WTC11 (cell line): ENCODE measurements around the gene ZNF436. TPM values are rescaled to one million over a fixed set of nuclear protein-coding genes. Genes with fewer than 3 reads are reported as not detected.

Experiments
- ATAC-seq: fragments of 200-7000 bp; cut with Tn5 transposase; 2 replicates; pipeline ENCODE4 v1.10.0; 2021; ENCODE audit warnings: mild to moderate bottlenecking, moderate library complexity
- CTCF ChIA-PET: fragments of 300-600 bp; sonication (Branson Sonifier 250); formaldehyde crosslinking; loops from one replicate; lab custom pipeline; 2021; ENCODE audit warnings: antibody characterized with exemption; lab: Charles Lee
- POLR2A ChIA-PET: fragments of 350-600 bp; sonication (Branson Sonifier 250); formaldehyde crosslinking; loops from one replicate; lab custom pipeline; 2021; ENCODE audit warnings: antibody characterized with exemption; lab: Charles Lee
- DNase-seq: peaks from one replicate; pipeline ENCODE4 v3.0.0; 2021; ENCODE audit warnings: low spot score
- H3K27ac Mint-ChIP-seq: 2 replicates; pipeline ENCODE4 v1.8.0; 2021; ENCODE audit warnings: mixed read lengths
- H3K27me3 Mint-ChIP-seq: 2 replicates; pipeline ENCODE4 v1.8.0; 2021; ENCODE audit warnings: low read depth, mild to moderate bottlenecking, moderate library complexity, mixed read lengths
- H3K36me3 Mint-ChIP-seq: 2 replicates; pipeline ENCODE4 v1.8.0; 2021; ENCODE audit warnings: mixed read lengths
- H3K4me1 Mint-ChIP-seq: 2 replicates; pipeline ENCODE4 v1.8.0; 2022; ENCODE audit warnings: mixed read lengths
- H3K4me3 Mint-ChIP-seq: 2 replicates; pipeline ENCODE4 v1.8.0; 2021; ENCODE audit warnings: mild to moderate bottlenecking, moderate library complexity, mixed read lengths
- H3K9me3 Mint-ChIP-seq: 2 replicates; pipeline ENCODE4 v1.8.0; 2021; ENCODE audit warnings: mixed read lengths
- AR ChIP-seq: fragments of 250-450 bp; sonication (Bioruptor Pico); IDR thresholded peaks from 2 replicates; pipeline ENCODE4 v1.9.0; 2021; ENCODE audit warnings: mild to moderate bottlenecking
- CREB1 ChIP-seq: sonication (generic); formaldehyde crosslinking; IDR thresholded peaks from 2 replicates; pipeline ENCODE4 v1.8.0; 2023; ENCODE audit warnings: mild to moderate bottlenecking, missing genetic modification reagents
- NFATC4 ChIP-seq: fragments of 250-450 bp; sonication (Bioruptor Pico); IDR thresholded peaks from 2 replicates; pipeline ENCODE4 v1.9.0; 2021; ENCODE audit warnings: mild to moderate bottlenecking
- NR2C2 ChIP-seq: sonication (generic); formaldehyde crosslinking; IDR thresholded peaks from 2 replicates; pipeline ENCODE4 v1.8.0; 2022; ENCODE audit warnings: mild to moderate bottlenecking, missing genetic modification reagents
- NR3C1 ChIP-seq: sonication (generic); formaldehyde crosslinking; conservative IDR thresholded peaks from 2 replicates; pipeline ENCODE4 v1.8.1; 2023; ENCODE audit warnings: low read depth, mild to moderate bottlenecking, missing genetic modification reagents
- OVOL2 ChIP-seq: fragments of 250-450 bp; sonication (Bioruptor Pico); IDR thresholded peaks from 2 replicates; pipeline ENCODE4 v1.9.0; 2021; ENCODE audit warnings: mild to moderate bottlenecking, borderline replicate concordance
- SOX15 ChIP-seq: fragments of 250-450 bp; sonication (Bioruptor Pico); IDR thresholded peaks from 2 replicates; pipeline ENCODE4 v1.9.0; 2021; ENCODE audit warnings: mild to moderate bottlenecking
- STAT6 ChIP-seq: sonication (generic); formaldehyde crosslinking; conservative IDR thresholded peaks from 2 replicates; pipeline ENCODE4 v1.8.1; 2023; ENCODE audit warnings: mild to moderate bottlenecking, low read depth, missing genetic modification reagents, moderate library complexity
- ZBTB21 ChIP-seq: sonication (generic); formaldehyde crosslinking; IDR thresholded peaks from 2 replicates; pipeline ENCODE4 v1.8.1; 2023; ENCODE audit warnings: mild to moderate bottlenecking, missing genetic modification reagents, borderline replicate concordance
- ZBTB43 ChIP-seq: sonication (generic); formaldehyde crosslinking; IDR thresholded peaks from 2 replicates; pipeline ENCODE4 v1.8.1; 2023; ENCODE audit warnings: mild to moderate bottlenecking, missing genetic modification reagents
- ZMAT4 ChIP-seq: fragments of 250-450 bp; sonication (Bioruptor Pico); IDR thresholded peaks from 2 replicates; pipeline ENCODE4 v1.9.0; 2021; ENCODE audit warnings: mild to moderate bottlenecking
- ZNF671 ChIP-seq: fragments of 250-450 bp; sonication (Bioruptor Pico); IDR thresholded peaks from 2 replicates; pipeline ENCODE4 v1.8.0; 2021; ENCODE audit warnings: mild to moderate bottlenecking
- total RNA-seq: library from RNA; stranded (reverse); gene quantifications from 3 replicates; pipeline ENCODE4 v1.2.3, GENCODE V29; 2021
- TF ChIP-seq, protein P1 (sequence below): sonication (generic); formaldehyde crosslinking; IDR thresholded peaks from 2 replicates; pipeline ENCODE4 v1.8.1; 2022; ENCODE audit warnings: low read depth, missing genetic modification reagents, borderline replicate concordance
- TF ChIP-seq, protein P2 (sequence below): sonication (generic); formaldehyde crosslinking; IDR thresholded peaks from 2 replicates; pipeline ENCODE4 v1.8.0; 2022; ENCODE audit warnings: missing genetic modification reagents
- TF ChIP-seq, protein P3 (sequence below): sonication (generic); formaldehyde crosslinking; IDR thresholded peaks from 2 replicates; pipeline ENCODE4 v1.8.1; 2023; ENCODE audit warnings: mild to moderate bottlenecking, missing genetic modification reagents, borderline replicate concordance

Gene ZNF436
- total RNA-seq, 1 experiment from 2014 or later, result 1.3 TPM

DNA sequence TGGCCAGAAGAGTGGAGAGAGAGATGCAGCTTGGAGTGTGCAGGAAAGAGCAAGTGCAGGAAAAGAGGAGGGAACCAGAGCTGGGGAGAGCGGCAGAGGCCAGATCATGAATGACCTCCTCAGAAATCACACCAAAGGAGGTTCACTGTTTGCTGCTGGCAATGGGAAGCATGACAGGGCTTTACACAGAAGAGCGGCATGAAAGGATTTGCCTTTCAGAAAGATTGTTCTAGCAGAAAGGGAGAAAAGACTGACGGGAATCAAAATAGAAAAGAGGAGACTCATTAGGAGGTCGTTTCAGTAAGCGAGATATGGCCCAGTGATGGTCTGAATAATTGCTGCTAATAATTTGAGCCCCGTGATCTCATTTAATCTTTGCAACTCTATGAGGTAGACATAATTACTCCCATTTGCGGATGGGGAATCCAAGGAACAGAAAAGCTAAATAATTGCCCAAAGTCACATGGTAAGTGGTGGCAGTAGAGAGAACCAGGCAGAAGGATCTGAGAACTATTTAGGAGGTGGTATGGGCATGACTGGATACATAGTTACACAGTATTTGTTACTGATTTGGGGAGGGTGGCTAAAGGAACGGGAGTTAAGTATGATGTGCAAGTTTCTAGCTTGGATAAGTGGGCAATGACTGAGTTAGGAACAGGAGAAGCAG is 13.0 kb downstream of the ZNF436 start (continued):
- TF ChIP-seq NR3C1 (CRISPR knock-in tag), result no peak
- TF ChIP-seq ZBTB43, result no peak
- no peak for TF ChIP-seq SOX15 (CRISPR knock-in tag)
- no peak for TF ChIP-seq ZBTB21
- TF ChIP-seq OVOL2 (CRISPR knock-in tag), result no peak
- TF ChIP-seq AR (CRISPR knock-in tag), result no peak

GRCh38 chr1:23354245-23354644 is 15.4 kb downstream of the ZNF436 start:
- Mint-ChIP-seq H3K4me3 (no peak overlapping the region), H3K36me3 (no peaks in the 10 kb centered on the region), H3K27me3 (peaks cover 100% of the 10 kb centered on the region), H3K27ac (no peak overlapping the region), H3K4me1 (no peaks in the 10 kb centered on the region), H3K9me3 (peaks cover 4% of the 10 kb centered on the region)
- no peak for DNase-seq
- TF ChIP-seq NFATC4 (CRISPR knock-in tag), result no peak
- TF ChIP-seq, protein P1, sequence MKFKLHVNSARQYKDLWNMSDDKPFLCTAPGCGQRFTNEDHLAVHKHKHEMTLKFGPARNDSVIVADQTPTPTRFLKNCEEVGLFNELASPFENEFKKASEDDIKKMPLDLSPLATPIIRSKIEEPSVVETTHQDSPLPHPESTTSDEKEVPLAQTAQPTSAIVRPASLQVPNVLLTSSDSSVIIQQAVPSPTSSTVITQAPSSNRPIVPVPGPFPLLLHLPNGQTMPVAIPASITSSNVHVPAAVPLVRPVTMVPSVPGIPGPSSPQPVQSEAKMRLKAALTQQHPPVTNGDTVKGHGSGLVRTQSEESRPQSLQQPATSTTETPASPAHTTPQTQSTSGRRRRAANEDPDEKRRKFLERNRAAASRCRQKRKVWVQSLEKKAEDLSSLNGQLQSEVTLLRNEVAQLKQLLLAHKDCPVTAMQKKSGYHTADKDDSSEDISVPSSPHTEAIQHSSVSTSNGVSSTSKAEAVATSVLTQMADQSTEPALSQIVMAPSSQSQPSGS (CRISPR knock-in tag), result no peak; the same call in 1 of the 2 replicates
- no peak for TF ChIP-seq ZMAT4 (CRISPR knock-in tag)
- TF ChIP-seq, protein P2, sequence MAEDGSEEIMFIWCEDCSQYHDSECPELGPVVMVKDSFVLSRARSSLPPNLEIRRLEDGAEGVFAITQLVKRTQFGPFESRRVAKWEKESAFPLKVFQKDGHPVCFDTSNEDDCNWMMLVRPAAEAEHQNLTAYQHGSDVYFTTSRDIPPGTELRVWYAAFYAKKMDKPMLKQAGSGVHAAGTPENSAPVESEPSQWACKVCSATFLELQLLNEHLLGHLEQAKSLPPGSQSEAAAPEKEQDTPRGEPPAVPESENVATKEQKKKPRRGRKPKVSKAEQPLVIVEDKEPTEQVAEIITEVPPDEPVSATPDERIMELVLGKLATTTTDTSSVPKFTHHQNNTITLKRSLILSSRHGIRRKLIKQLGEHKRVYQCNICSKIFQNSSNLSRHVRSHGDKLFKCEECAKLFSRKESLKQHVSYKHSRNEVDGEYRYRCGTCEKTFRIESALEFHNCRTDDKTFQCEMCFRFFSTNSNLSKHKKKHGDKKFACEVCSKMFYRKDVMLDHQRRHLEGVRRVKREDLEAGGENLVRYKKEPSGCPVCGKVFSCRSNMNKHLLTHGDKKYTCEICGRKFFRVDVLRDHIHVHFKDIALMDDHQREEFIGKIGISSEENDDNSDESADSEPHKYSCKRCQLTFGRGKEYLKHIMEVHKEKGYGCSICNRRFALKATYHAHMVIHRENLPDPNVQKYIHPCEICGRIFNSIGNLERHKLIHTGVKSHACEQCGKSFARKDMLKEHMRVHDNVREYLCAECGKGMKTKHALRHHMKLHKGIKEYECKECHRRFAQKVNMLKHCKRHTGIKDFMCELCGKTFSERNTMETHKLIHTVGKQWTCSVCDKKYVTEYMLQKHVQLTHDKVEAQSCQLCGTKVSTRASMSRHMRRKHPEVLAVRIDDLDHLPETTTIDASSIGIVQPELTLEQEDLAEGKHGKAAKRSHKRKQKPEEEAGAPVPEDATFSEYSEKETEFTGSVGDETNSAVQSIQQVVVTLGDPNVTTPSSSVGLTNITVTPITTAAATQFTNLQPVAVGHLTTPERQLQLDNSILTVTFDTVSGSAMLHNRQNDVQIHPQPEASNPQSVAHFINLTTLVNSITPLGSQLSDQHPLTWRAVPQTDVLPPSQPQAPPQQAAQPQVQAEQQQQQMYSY (CRISPR knock-in tag), result no peak
- no peak for TF ChIP-seq CREB1 (CRISPR knock-in tag)
- TF ChIP-seq SOX15 (CRISPR knock-in tag), result no peak
- CTCF ChIA-PET, result no interaction called here
- POLR2A ChIA-PET, result interaction anchor here (0.7 kb wide), 1 partner anchor 19 kb away, joined by 8 read pairs; no protein-coding TSS in a partner anchor
- no peak for ATAC-seq

- Mint-ChIP-seq H3K27me3 (peaks cover 100% of the 10 kb centered on the region), H3K27ac (no peak overlapping the region), H3K4me1 (no peaks in the 10 kb centered on the region), H3K4me3 (no peak overlapping the region), H3K9me3 (no peaks in the 10 kb centered on the region), H3K36me3 (no peaks in the 10 kb centered on the region)
- ATAC-seq (no peak), DNase-seq (no peak)
- ChIA-PET POLR2A (interaction anchor here (0.7 kb wide), 1 partner anchor 849 kb away, joined by 5 read pairs; no protein-coding TSS in a partner anchor), CTCF (no interaction called here)
- TF ChIP-seq NR2C2 (CRISPR knock-in tag), result no peak
- TF ChIP-seq, protein P3, sequence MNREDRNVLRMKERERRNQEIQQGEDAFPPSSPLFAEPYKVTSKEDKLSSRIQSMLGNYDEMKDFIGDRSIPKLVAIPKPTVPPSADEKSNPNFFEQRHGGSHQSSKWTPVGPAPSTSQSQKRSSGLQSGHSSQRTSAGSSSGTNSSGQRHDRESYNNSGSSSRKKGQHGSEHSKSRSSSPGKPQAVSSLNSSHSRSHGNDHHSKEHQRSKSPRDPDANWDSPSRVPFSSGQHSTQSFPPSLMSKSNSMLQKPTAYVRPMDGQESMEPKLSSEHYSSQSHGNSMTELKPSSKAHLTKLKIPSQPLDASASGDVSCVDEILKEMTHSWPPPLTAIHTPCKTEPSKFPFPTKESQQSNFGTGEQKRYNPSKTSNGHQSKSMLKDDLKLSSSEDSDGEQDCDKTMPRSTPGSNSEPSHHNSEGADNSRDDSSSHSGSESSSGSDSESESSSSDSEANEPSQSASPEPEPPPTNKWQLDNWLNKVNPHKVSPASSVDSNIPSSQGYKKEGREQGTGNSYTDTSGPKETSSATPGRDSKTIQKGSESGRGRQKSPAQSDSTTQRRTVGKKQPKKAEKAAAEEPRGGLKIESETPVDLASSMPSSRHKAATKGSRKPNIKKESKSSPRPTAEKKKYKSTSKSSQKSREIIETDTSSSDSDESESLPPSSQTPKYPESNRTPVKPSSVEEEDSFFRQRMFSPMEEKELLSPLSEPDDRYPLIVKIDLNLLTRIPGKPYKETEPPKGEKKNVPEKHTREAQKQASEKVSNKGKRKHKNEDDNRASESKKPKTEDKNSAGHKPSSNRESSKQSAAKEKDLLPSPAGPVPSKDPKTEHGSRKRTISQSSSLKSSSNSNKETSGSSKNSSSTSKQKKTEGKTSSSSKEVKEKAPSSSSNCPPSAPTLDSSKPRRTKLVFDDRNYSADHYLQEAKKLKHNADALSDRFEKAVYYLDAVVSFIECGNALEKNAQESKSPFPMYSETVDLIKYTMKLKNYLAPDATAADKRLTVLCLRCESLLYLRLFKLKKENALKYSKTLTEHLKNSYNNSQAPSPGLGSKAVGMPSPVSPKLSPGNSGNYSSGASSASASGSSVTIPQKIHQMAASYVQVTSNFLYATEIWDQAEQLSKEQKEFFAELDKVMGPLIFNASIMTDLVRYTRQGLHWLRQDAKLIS, result no peak
- no peak for TF ChIP-seq STAT6 (CRISPR knock-in tag)
- no peak for TF ChIP-seq ZNF671 (CRISPR knock-in tag)
These were observed 17.4 kb downstream of the ZNF436 start for GRCh38 chr1:23352096-23352695.
